K562 (cell line): ENCODE data around the gene AKT1S1. TPM values are rescaled to one million over a fixed set of nuclear protein-coding genes. Genes with fewer than 3 reads are reported as not detected.

ENCODE experiments used
- ATAC-seq: fragments of 200-7000 bp; cut with Tn5 transposase; 3 replicates; pipeline ENCODE4 v1.9.1; 2020; ENCODE audit warnings: moderate library complexity
- BruUV-seq: library from RNA; stranded (reverse); fragments of 400-500 nt; replicated peaks from 2 replicates; lab custom pipeline; 2021; lab: Mats Ljungman, UMichigan
- CTCF ChIA-PET: fragments of 300-600 bp; formaldehyde crosslinking; extraction: SDS; loops from one replicate; lab custom pipeline; 2021; ENCODE audit warnings: low intra/inter-chr PET ratio; lab: Yijun Ruan, JAX
- POLR2A ChIA-PET: fragments of 300-600, 350-650 bp; sonication (Branson Sonifier 250); formaldehyde crosslinking; extraction: SDS; loops from one replicate; lab custom pipeline; 2021; ENCODE audit warnings: antibody characterized with exemption, inconsistent platforms; lab: Yijun Ruan, JAX
- DNase-seq, 4 experiments: peaks; one replicate each; pipeline versions ENCODE4 v3.0.0 to v3.0.0-alpha.2; 2011 to 2018; ENCODE audit warnings: low spot score in 3 of 4, mixed read lengths in 3 of 4; ENCODE audit errors: extremely low read depth in 1 of 4
- FAIRE-seq: peaks from 2 replicates; lab custom pipeline; 2011; peaks lifted over from hg19 to GRCh38; lab: Jason Lieb, UNC
- H2AFZ ChIP-seq: 2 replicates; pipeline ENCODE4 v1.6.0; 2011; ENCODE audit warnings: low read depth, low read length, control low read depth, inconsistent platforms
- H3K27ac ChIP-seq: fragments of 200-600 bp; 3 replicates; pipeline ENCODE4 v1.8.0; 2011; ENCODE audit warnings: low read depth, mild to moderate bottlenecking, control low read depth, inconsistent platforms, low read length, moderate library complexity, mixed read lengths; ENCODE audit errors: extremely low read depth
- H3K27me3 ChIP-seq, 2 experiments: fragments of 300-600 bp in 1 of 2; 2 replicates in 1 of 2; 3 replicates in 1 of 2; pipeline versions ENCODE4 v1.6.0 to v1.8.0; 2011; ENCODE audit warnings: inconsistent platforms in 2 of 2, low read length in 2 of 2, mild to moderate bottlenecking in 1 of 2, mixed read lengths in 1 of 2, moderate library complexity in 1 of 2; ENCODE audit not compliant: control insufficient read depth in 2 of 2, insufficient read depth in 2 of 2
- H3K36me3 ChIP-seq: fragments of 300-600 bp; 3 replicates; pipeline ENCODE4 v1.8.0; 2011; ENCODE audit warnings: mild to moderate bottlenecking, low read length, inconsistent platforms; ENCODE audit not compliant: control insufficient read depth, insufficient read depth
- H3K4me1 ChIP-seq, 2 experiments: fragments of 200-600 bp in 1 of 2; replicated peaks in 1 of 2; 2 replicates in 1 of 2; 3 replicates in 1 of 2; pipeline versions ENCODE4 v1.5.1 to v1.8.0; 2011; ENCODE audit warnings: inconsistent platforms in 2 of 2, low read length in 2 of 2, mild to moderate bottlenecking in 1 of 2, mixed read lengths in 1 of 2, moderate library complexity in 1 of 2; ENCODE audit not compliant: control insufficient read depth in 2 of 2, insufficient read depth in 2 of 2
- H3K4me2 ChIP-seq: 2 replicates; pipeline ENCODE4 v1.6.1; 2011; ENCODE audit warnings: low read length, control low read depth, inconsistent platforms, mixed read lengths; ENCODE audit not compliant: insufficient read depth
- H3K4me3 ChIP-seq: fragments of 200-600 bp; sonication (generic), shearing (Covaris generic); 2 replicates; pipeline ENCODE4 v1.5.1; 2016; ENCODE audit warnings: control low read depth, inconsistent platforms
- H3K79me2 ChIP-seq: fragments of 200-600 bp; 3 replicates; pipeline ENCODE4 v1.8.0; 2011; ENCODE audit warnings: low read length, inconsistent platforms; ENCODE audit not compliant: control insufficient read depth, insufficient read depth
- H3K9ac ChIP-seq, 2 experiments: 2 replicates each; pipeline versions ENCODE4 v1.6.0 to v1.6.1; 2011; ENCODE audit warnings: low read depth in 2 of 2, low read length in 2 of 2, control low read depth in 1 of 2, inconsistent platforms in 1 of 2, mild to moderate bottlenecking in 1 of 2, mixed read lengths in 1 of 2; ENCODE audit not compliant: insufficient read depth in 1 of 2
- H3K9me1 ChIP-seq: one replicate; pipeline ENCODE4 v1.6.0; 2011; ENCODE audit warnings: inconsistent platforms, mild to moderate bottlenecking, low read length, moderate library complexity; ENCODE audit not compliant: control insufficient read depth, insufficient read depth
- H3K9me3 ChIP-seq: replicated peaks from 2 replicates; pipeline ENCODE4 v1.5.1; 2011; ENCODE audit warnings: low read depth, low read length, inconsistent platforms; ENCODE audit not compliant: control insufficient read depth, insufficient read depth
- H4K20me1 ChIP-seq: replicated peaks from 2 replicates; pipeline ENCODE4 v1.6.1; 2011; ENCODE audit warnings: low read length, inconsistent platforms, mixed read lengths; ENCODE audit not compliant: control insufficient read depth, insufficient read depth
- TEAD4 ChIP-seq, 2 experiments: sonication (generic) in 1 of 2; formaldehyde crosslinking in 1 of 2; IDR thresholded peaks; 2 replicates each; pipeline versions ENCODE4 v1.6.1 to v1.8.0; 2012 to 2022; ENCODE audit warnings: borderline replicate concordance in 1 of 2, inconsistent platforms in 1 of 2, low read length in 1 of 2, mild to moderate bottlenecking in 1 of 2, missing genetic modification reagents in 1 of 2
- ZFP36 ChIP-seq: fragments of 150-350 bp; IDR thresholded peaks from 2 replicates; pipeline ENCODE4 v1.6.1; 2018; ENCODE audit warnings: low read length, low read depth; ENCODE audit not compliant: partially characterized antibody
- ZNF431 ChIP-seq: sonication (generic); formaldehyde crosslinking; IDR thresholded peaks from 2 replicates; pipeline ENCODE4 v1.8.0; 2022; ENCODE audit warnings: mild to moderate bottlenecking, missing genetic modification reagents
- WGBS: fragments of 100-300 bp; shearing (Covaris generic); methylation state at CpG from one replicate; pipeline ENCODE4 v1.1.6; 2016; ENCODE audit warnings: low coverage, mixed read lengths; ENCODE audit not compliant: insufficient coverage; ENCODE audit errors: missing lambda C conversion rate; 5-methylcytosine and 5-hydroxymethylcytosine counted together
- in situ Hi-C: fragments of 300-500 bp; cut with MboI; formaldehyde crosslinking; loops from 4 replicates; pipeline ENCODE4 v1.15.0; 2018; ENCODE audit warnings: inconsistent platforms, mixed read lengths
- intact Hi-C: fragments of 100-400 bp; cut with micrococcal nuclease; formaldehyde crosslinking; loops from 2 replicates; pipeline ENCODE4 v1.14.2; 2022
- polyA plus RNA-seq, 8 experiments: library from polyadenylated mRNA; depleted of rRNA in 4 of 8; stranded (reverse) in 5 of 8; unstranded in 3 of 8; fragments of >200 nt; fragmentation: Nextera tagmentation in 2 of 8; fragmentation: Illumina TruSeq in 1 of 8; extraction: Ambion mirVana in 2 of 8; extraction: Trizol in 1 of 8; gene quantifications; 2 replicates each; pipeline versions ENCODE4 v1.2.1 to v1.2.3, GENCODE V29; 2011 to 2014; ENCODE audit warnings: inconsistent platforms in 1 of 8, missing spikeins in 1 of 8
- total RNA-seq, 7 experiments: library from RNA; depleted of rRNA in 6 of 7; stranded (reverse); fragments of >200 nt in 6 of 7; fragmentation: Illumina TruSeq in 2 of 7; extraction: Trizol in 2 of 7; gene quantifications; 2 replicates each; pipeline versions ENCODE4 v1.2.1 to v1.2.3, GENCODE V29; 2011 to 2021; ENCODE audit warnings: low replicate concordance in 1 of 7

Gene AKT1S1
- total and polyA plus RNA-seq, 9 of the 15 experiments (the other 6 are each of a cell fraction or from before 2014, with no cell fraction given): 1.2 to 50.3 (median 17.1) TPM

GRCh38 chr19:49874503-49875157 is 2.5 kb downstream of the AKT1S1 start (continued):
- TF ChIP-seq ZFP36: peak; percentile 80
- TF ChIP-seq, all 486 proteins: peak for 3

GRCh38 chr19:49873834-49874233 is 3.3 kb downstream of the AKT1S1 start:
- no peak overlapping the region for H2AFZ ChIP-seq
- ChIA-PET POLR2A (no interaction called here), CTCF (no interaction called here)
- ATAC-seq (no peak), DNase-seq (no peak), FAIRE-seq (no peak)
- H3K27ac ChIP-seq: no peak overlapping the region
- H3K27me3 ChIP-seq: no peaks in the 10 kb centered on the region
- no peak for TF ChIP-seq ZNF431 (CRISPR knock-in tag)
- no peak for TF ChIP-seq TEAD4 (IDR thresholded peaks at IDR 0.05; ENCODE audit: low read length)
- TF ChIP-seq TEAD4 (CRISPR knock-in tag; IDR thresholded peaks at IDR 0.05; ENCODE audit: borderline replicate concordance): no peak
- H3K79me2 ChIP-seq: peaks cover 43% of the 10 kb centered on the region
- H3K4me1 ChIP-seq: peaks cover 19 to 79% of the 10 kb centered on the region in 2 experiments
- peaks cover 44% of the 10 kb centered on the region for H3K36me3 ChIP-seq
- no peak overlapping the region for H3K4me3 ChIP-seq
- intact Hi-C loops (loop anchor here (10.0 kb wide), 1 partner anchor 159 kb away; no protein-coding TSS in a partner anchor), in situ Hi-C loops (loop anchor here (10.0 kb wide), 1 partner anchor 379 kb away; the partner anchor contains the start of gene RPS11)
- BruUV-seq: no TSS peak
- WGBS: 87% methylated on average over 10 of the region's 10 CpGs
- H4K20me1 ChIP-seq: no peaks in the 10 kb centered on the region
- no peaks in the 10 kb centered on the region for H3K9me3 ChIP-seq
- H3K4me2 ChIP-seq: no peak overlapping the region
- peak overlapping the region in 1 of 2 experiments; percentile 99; a peak in 2 of 4 replicates for H3K9ac ChIP-seq
- H3K9me1 ChIP-seq: peaks cover 4% of the 10 kb centered on the region
